ENCODE measurements around the gene UBE2I.
"Not testable (repeated sequence)": the region's sequence is repeated elsewhere in the genome, so short reads cannot be mapped to it uniquely, and the experiment has no call there.

UBE2I gene

GRCh38 chr16:1314399-1315068 lies 5.1 kb downstream of the UBE2I start:
- no peak for DNase-seq

DNA sequence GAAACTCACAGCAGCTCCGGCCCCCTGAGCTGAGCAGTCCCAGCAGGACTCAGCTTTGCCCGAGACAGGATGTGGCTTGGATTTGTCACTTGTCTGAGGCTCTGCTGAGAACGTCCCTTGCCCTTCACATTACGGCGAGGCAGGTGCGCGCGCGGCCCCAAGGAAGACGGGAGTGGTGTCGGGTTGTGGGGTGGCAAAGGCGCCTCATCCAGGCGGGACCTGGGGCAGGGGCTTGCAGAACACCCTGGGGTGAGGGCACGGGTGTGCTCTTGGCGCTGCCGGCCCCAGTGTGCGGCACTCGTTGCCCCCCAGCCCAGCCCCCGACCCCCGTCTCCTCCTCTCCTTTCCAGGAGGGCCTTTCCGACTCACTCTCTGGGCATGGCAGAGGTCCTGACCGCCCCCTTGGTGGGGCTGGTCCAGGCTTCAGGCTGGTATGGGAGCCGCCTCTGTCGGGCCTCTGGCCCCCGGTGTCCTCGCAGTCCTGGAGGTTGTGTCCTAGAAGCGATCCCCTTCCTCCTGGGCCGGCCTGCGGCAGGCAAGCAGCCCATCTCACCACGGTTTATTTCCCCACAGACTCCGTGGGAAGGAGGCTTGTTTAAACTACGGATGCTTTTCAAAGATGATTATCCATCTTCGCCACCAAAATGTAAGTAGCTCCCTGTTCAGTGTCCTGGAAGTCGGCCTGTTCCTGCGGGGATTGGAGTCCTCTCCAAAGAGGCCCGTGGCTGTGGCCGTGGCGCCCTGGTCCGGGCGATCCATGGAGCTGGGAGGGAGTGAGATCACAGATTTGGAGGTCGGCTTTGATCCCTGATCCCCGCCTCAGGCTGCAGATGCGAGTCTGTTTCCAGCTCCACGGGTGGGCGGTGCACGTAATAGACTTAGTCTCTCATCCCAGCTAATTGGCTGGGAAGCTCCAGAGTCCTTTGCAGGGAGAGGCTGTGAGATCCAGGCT lies 5.9 kb downstream of the UBE2I start:
- DNase-seq = no peak

- no peak for DNase-seq
Measured at GRCh38 chr16:1316033-1316405, 6.6 kb downstream of the UBE2I start.

DNA sequence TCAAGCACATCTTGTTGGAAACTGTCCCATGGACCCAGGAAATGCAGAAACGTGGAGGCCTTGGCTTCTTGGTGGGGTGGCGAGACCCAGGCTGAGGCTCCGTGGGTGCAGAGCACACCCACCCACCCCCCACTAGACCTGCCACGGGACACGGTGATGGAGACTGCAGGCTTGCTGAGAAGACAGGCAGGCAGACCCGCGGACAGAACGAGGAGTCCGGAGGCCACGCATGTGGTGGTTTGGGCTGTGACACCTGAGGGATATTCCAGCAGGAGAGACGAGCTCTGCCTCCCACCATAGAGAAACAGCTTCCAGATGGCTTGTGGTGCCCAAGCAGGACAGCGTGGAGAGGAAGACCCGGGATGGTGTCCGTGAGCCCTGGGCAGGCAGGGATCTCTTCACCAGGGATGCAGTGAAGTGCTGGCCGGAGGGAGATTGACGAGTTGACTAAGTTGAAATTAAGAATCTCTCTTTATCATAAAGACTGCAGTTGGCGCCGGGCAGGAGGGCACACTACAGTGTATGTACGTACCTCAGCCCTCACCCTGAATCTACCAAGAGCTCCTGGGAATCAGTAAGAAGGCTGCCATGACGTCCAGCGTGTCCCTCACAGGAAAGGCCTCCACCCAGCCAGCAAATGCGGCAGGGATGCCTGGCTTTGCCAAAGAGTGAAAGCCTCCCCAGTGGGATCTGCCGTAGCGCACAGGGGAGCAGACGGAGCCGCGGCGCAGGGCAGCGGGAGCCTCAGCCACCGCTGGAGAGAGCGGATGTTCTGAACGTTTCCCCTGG lies 8.2 kb downstream of the UBE2I start:
- no peak for DNase-seq

- no peak for DNase-seq
Measured at GRCh38 chr16:1318268-1318545, 8.8 kb downstream of the UBE2I start.

- DNase-seq = no peak
Measured at GRCh38 chr16:1319041-1319440, 9.6 kb downstream of the UBE2I start.

DNA sequence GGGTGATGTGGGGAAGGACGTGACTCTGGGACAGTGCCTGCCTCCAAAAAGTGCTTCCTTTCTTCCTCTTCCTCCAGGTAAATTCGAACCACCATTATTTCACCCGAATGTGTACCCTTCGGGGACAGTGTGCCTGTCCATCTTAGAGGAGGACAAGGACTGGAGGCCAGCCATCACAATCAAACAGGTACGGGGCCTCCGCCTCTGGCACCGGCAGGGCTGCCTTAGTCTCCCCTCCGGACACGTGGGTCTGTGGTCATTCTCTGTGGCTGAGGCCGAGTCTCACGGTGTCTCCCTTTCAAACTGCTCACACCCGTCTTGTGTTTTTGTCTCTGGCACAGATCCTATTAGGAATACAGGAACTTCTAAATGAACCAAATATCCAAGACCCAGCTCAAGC lies 10.7 kb downstream of the UBE2I start:
- no peak for DNase-seq

- no peak for DNase-seq
Measured at GRCh38 chr16:1320658-1321240, 11.3 kb downstream of the UBE2I start.

- DNase-seq = no peak
Measured at GRCh38 chr16:1322407-1322806, 13.0 kb downstream of the UBE2I start.

GRCh38 chr16:1323296-1324239 lies 14.1 kb downstream of the UBE2I start:
- DNase-seq = no peak

DNA sequence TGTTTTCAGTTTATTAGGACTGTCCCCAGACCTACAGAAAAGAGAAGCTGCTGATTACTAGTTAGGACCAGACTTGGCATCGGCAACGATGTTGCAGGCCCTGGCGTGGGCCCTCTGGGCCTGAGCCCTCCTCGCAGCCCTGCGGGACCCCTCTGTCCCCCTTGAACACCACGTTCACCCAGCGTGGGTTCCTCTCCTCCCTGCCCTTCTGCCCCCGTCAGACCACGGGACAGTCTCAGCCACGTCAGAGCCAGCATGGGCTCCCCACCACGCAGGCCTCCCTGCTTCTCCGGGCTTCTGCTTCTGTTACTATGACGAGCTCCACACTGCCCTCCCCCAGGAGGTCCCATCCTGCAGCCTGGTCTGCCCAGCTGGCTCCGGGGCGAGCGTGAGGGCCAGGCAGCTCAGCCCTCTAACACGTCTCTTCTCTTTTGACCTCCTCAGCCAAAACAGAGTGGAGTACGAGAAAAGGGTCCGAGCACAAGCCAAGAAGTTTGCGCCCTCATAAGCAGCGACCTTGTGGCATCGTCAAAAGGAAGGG lies 14.9 kb downstream of the UBE2I start:
- DNase-seq = no peak

GRCh38 chr16:1325261-1325660 lies 15.8 kb downstream of the UBE2I start:
- no peak for DNase-seq

DNA sequence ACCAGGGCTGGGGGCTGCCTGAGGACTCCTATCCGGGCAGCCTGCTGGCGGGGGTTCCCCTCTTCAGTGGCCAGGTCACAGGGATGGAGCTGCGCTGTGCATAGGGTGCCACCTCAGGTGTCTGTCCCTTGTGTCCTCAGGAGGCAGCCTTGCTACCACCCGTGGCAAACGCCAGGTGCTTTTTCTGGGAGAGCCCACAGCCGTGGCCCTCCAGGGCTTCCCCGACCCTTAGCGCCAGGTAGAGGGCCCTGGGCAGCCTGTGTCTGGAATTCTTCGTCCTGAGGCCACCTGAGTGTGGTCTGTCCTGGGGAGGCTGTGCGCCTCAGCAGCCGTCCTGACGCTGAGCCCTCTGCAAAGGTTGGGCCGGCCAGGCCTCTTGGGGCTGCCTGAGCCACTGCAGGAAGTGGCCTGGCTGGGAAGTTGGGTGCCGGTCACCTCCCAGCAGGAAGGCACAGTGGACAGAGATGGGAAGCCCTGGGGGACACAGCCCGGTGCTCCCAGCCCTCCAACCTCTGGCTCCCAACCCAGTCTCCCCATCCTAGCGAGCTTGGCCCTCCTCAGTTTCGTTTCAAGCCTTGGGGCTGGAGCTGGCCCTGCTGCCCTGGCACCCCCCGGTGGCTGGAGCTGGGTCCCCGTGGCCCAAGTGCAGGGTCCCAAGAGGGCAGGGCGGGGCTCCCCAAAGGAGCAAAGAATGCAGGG lies 16.4 kb downstream of the UBE2I start:
- no peak for DNase-seq

DNA sequence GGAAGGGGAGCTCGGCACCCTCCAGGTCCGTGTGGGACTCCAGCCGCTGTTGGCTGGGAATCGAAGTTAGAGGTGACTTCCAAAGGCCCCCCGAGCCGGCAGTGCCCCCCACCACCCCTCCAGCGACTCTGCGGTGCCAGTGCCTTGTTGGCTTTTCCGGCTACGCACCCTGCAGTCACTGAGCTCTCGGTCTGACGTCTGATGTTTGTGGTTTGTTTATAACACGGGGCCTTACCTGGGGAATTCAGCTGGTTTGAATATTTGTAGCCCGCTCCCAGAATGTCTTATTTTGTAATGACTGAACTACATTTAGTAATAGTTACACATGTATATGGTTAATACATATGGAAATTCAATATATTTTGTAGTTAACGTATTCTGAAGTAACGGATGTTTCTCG lies 17.0 kb downstream of the UBE2I start:
- no peak for DNase-seq

DNA sequence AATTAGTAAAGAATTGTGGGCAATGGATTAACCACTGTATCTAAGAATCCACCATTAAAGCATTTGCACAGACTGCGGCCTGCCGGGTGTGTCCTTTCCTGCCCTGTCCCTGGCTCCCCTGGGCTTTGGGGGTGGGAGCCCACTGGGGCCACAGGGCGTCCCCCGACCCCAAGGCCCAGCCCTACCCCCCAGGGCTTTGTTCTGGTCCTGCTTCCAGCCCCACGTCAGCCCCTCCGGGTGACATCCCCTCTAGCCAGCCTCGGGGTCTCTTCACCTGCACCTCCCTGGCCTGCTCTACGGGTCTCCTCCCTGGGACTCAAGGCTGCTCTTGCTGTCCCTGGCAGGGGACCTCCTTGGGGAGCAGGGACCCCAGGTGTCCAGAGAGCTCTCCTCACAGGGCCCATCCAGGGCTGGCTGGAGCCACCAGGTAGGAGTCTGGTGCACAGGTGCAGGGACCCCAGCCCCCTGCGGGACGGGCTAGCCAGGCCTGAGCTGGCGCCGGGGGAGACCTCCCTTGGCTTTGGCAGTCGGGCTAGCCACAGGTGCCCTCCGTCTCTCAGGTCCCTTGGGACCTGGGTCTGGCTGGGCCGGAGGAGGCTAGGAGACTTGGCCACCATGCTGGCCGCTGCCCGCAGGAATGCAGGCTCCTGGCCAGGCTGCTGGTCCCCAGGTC lies 17.6 kb downstream of the UBE2I start:
- DNase-seq = no peak

DNA sequence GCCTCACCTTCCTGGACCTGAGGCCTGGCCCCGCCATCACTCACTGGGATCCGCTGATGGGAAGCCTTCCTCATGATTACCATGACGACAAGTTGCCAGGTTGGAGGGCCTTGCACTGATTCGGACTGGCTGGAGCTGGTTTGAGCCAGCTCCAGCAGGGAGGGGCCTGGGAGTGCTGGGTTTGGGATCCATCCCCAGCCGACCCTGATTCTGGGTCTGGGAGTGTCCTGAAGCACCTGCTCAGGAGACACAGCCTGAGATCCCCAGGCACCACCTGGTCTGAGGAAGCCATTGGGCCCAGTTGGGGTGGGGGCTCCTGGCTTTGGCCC lies 18.1 kb downstream of the UBE2I start:
- DNase-seq = no peak

DNA sequence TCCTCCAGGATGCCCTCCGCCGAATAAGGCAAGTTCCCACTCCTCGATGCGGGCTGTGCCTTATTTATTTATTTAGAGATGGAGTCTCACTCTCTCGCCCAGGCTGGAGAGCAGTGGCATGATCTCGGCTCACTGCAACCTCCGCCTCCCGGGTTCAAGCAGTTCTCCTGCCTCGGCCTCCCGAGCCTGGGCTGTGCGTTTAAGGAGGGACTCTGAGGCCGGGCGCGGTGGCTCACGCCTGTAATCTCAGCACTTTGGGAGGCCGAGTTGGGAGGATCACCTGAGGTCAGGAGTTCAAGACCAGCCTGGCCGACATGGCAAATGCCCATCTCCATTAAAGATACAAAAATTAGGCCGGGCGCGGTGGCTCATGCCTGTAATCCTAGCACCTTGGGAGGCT lies 18.7 kb downstream of the UBE2I start:
- not testable (repeated sequence) for DNase-seq

DNA sequence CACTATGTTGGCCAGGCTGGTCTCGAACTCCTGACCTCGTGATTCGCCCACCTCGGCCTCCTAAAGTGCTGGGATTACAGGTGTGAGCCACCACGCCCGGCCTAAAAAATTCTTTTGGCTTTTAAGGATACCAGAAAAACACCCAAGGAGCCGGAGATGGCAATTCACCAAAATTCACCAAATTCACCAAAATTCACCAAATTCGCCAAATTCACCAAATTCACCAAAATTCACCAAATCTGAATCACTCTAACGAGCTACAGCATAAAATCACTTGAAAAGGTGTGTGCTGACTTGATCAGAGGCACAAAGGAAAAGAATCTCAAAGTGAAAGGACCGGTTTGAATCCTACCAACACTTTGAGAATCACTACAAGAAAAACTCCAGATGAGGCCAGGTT lies 19.5 kb downstream of the UBE2I start:
- DNase-seq = not testable (repeated sequence)

DNA sequence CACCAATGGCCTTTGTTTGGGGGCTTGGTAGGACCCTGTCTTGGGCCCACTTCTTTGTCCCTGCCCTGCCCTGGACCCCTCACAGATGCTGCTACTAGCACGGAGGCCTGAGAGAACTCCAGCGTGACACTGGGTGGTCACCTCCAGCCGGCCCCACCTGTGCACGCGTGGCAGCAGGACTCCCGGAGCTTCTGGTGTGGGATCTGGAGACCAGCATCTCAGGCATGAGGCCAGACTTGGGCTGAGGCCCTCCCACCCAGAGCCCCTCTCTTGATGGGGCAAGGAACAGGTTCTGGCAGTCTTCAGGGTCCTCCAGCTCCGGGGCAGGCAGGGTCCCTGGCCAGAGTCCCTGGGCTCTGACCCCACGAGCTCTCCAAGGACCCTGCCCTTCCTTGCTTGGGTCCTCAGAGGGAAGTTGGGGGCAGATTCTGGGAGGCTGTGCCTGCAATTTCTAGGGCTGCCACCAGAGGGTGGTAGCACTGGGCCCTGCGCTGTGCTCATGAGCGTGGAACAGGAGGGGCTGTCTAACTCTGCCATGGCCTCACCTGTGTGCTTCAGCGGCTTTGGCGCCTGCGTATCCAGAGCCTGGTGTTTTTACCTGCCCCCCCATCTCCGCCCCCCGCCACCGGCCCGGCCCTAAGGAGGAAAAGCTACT lies 21.0 kb downstream of the UBE2I start:
- peak; percentile 36 for DNase-seq
